ENCODE results near the gene ENTPD2. TPM values are rescaled to one million over a fixed set of nuclear protein-coding genes. Genes with fewer than 3 reads are reported as not detected.

ENTPD2 gene
- total RNA-seq, 1 experiment from 2014 or later: 8.3 TPM

- Mint-ChIP-seq H3K9me3 (no peaks in the 10 kb centered on the region), H3K27me3 (ENCODE audit: low read depth) (peaks cover 31% of the 10 kb centered on the region), H3K36me3 (no peaks in the 10 kb centered on the region; the same call in 1 of the 2 replicates), H3K27ac (no peak overlapping the region), H3K4me1 (peaks cover 6% of the 10 kb centered on the region), H3K4me3 (no peak overlapping the region)
- ATAC-seq (no peak), DNase-seq (ENCODE audit: low spot score) (no peak)
- ChIA-PET CTCF (interaction anchor here (2.4 to 3.9 kb wide), 3 partner anchors 9 to 24 kb away, joined by 13 to 41 read pairs (median 17); no protein-coding TSS in a partner anchor), POLR2A (no interaction called here)
- TF ChIP-seq ATF6 (CRISPR knock-in tag; IDR thresholded peaks at IDR 0.05): no peak
- TF ChIP-seq ATF1 (CRISPR knock-in tag; IDR thresholded peaks at IDR 0.05): no peak
- no peak for TF ChIP-seq TEAD4 (CRISPR knock-in tag; IDR thresholded peaks at IDR 0.05)
These were observed 9.8 kb downstream of the ENTPD2 start for GRCh38 chr9:137044037-137044436.

- ChIA-PET CTCF (interaction anchor here (0.6 to 3.9 kb wide), 5 partner anchors 8 to 114 kb away, joined by 4 to 41 read pairs (median 13); no protein-coding TSS in a partner anchor), POLR2A (interaction anchor here (0.7 kb wide), 1 partner anchor 158 kb away, joined by 4 read pairs; the partner anchor contains the start of gene TPRN)
- Mint-ChIP-seq H3K9me3 (no peaks in the 10 kb centered on the region), H3K27me3 (ENCODE audit: low read depth) (peaks cover 24% of the 10 kb centered on the region), H3K4me3 (no peak overlapping the region), H3K36me3 (peaks cover 5% of the 10 kb centered on the region; the same call in 1 of the 2 replicates), H3K27ac (no peak overlapping the region), H3K4me1 (peaks cover 6% of the 10 kb centered on the region)
- TF ChIP-seq JUN (CRISPR knock-in tag; IDR thresholded peaks at IDR 0.05): no peak
- TF ChIP-seq ZMAT4 (CRISPR knock-in tag; IDR thresholded peaks at IDR 0.05): no peak
- TF ChIP-seq KAT7 (CRISPR knock-in tag; IDR thresholded peaks at IDR 0.05; ENCODE audit: borderline replicate concordance): no peak
- no peak for TF ChIP-seq ZNF425 (CRISPR knock-in tag; conservative IDR thresholded peaks at IDR 0.05)
- TF ChIP-seq CREM (CRISPR knock-in tag; IDR thresholded peaks at IDR 0.05): no peak
- TF ChIP-seq PRDM15 (CRISPR knock-in tag; IDR thresholded peaks at IDR 0.05): peak; percentile 86
- TF ChIP-seq SOX15 (CRISPR knock-in tag; IDR thresholded peaks at IDR 0.05): no peak
- DNase-seq (ENCODE audit: low spot score): no peak
- ATAC-seq: no peak
These were observed 10.8 kb downstream of the ENTPD2 start for GRCh38 chr9:137042751-137043727.

- no peak for ATAC-seq
- DNase-seq (ENCODE audit: low spot score): no peak
- Mint-ChIP-seq H3K4me1 (peaks cover 6% of the 10 kb centered on the region), H3K36me3 (peaks cover 5% of the 10 kb centered on the region; the same call in 1 of the 2 replicates), H3K9me3 (no peaks in the 10 kb centered on the region), H3K4me3 (no peak overlapping the region), H3K27ac (no peak overlapping the region), H3K27me3 (ENCODE audit: low read depth) (peaks cover 9% of the 10 kb centered on the region)
- ChIA-PET CTCF (interaction anchor here (4.6 kb wide), 1 partner anchor 12 kb away, joined by 23 read pairs; no protein-coding TSS in a partner anchor), POLR2A (no interaction called here)
- TF ChIP-seq FOXP4 (CRISPR knock-in tag; IDR thresholded peaks at IDR 0.05): no peak
- no peak for TF ChIP-seq ZNF671 (CRISPR knock-in tag; IDR thresholded peaks at IDR 0.05)
- no peak for TF ChIP-seq CREB1 (CRISPR knock-in tag; IDR thresholded peaks at IDR 0.05)
- TF ChIP-seq AR (CRISPR knock-in tag; IDR thresholded peaks at IDR 0.05): no peak
- no peak for TF ChIP-seq ZNF121 (CRISPR knock-in tag; IDR thresholded peaks at IDR 0.05)
- TF ChIP-seq MYBL2 (CRISPR knock-in tag; IDR thresholded peaks at IDR 0.05): no peak
- no peak for TF ChIP-seq NFE2L1 (CRISPR knock-in tag; IDR thresholded peaks at IDR 0.05)
- TF ChIP-seq NFATC4 (CRISPR knock-in tag; IDR thresholded peaks at IDR 0.05): no peak
These were observed 12.7 kb downstream of the ENTPD2 start for GRCh38 chr9:137041124-137041523.
